Loucy (cell line): ENCODE data around the gene RELA.

Experiments
- H2AFZ ChIP-seq: fragments of 200-600 bp; sonication (generic); 2 replicates; pipeline ENCODE4 v1.6.0; 2016; ENCODE audit warnings: antibody characterized with exemption, mild to moderate bottlenecking, low read length, moderate library complexity
- H3F3A ChIP-seq: fragments of 200-600 bp; 2 replicates; pipeline ENCODE4 v1.6.0; 2016; ENCODE audit warnings: antibody characterized with exemption, low read depth, mild to moderate bottlenecking
- H3K27me3 ChIP-seq: fragments of 200-600 bp; sonication (generic); 2 replicates; pipeline ENCODE4 v1.6.1; 2014; ENCODE audit warnings: low read length, mild to moderate bottlenecking; ENCODE audit not compliant: insufficient read depth, poor library complexity, severe bottlenecking
- H3K36me3 ChIP-seq: fragments of 200-600 bp; sonication (generic); 2 replicates; pipeline ENCODE4 v1.6.1; 2016; ENCODE audit warnings: low read length; ENCODE audit not compliant: insufficient read depth
- H3K4me1 ChIP-seq: fragments of 200-600 bp; sonication (generic); 2 replicates; pipeline ENCODE4 v1.5.1; 2014; ENCODE audit warnings: low read length, mild to moderate bottlenecking; ENCODE audit not compliant: insufficient read depth, poor library complexity, severe bottlenecking
- H3K4me2 ChIP-seq: fragments of 200-600 bp; sonication (generic); 2 replicates; pipeline ENCODE4 v1.6.0; 2014; ENCODE audit warnings: antibody characterized with exemption, low read length, low read depth, mild to moderate bottlenecking; ENCODE audit not compliant: poor library complexity, severe bottlenecking
- H3K4me3 ChIP-seq: fragments of 200-600 bp; sonication (generic); 2 replicates; pipeline ENCODE4 v1.5.1; 2014; ENCODE audit warnings: low read length, mild to moderate bottlenecking, mixed read lengths; ENCODE audit not compliant: poor library complexity, severe bottlenecking
- H3K79me2 ChIP-seq: fragments of 200-600 bp; sonication (generic); 2 replicates; pipeline ENCODE4 v1.6.1; 2014; ENCODE audit warnings: low read length; ENCODE audit not compliant: insufficient read depth
- H3K9ac ChIP-seq: fragments of 200-600 bp; sonication (generic); 2 replicates; pipeline ENCODE4 v1.6.0; 2014; ENCODE audit warnings: mild to moderate bottlenecking, low read depth, low read length, moderate library complexity; ENCODE audit not compliant: poor library complexity, severe bottlenecking
- H3K9me2 ChIP-seq: fragments of 200-600 bp; sonication (generic); replicated peaks from 2 replicates; pipeline ENCODE4 v1.6.1; 2016; ENCODE audit warnings: low read depth, low read length, mixed read lengths
- H3K9me3 ChIP-seq: fragments of 200-600 bp; sonication (generic); 2 replicates; pipeline ENCODE4 v1.6.1; 2014; ENCODE audit warnings: mild to moderate bottlenecking, antibody characterized with exemption, low read length, low read depth; ENCODE audit not compliant: insufficient read depth
- H4K20me1 ChIP-seq: fragments of 200-600 bp; sonication (generic); 2 replicates; pipeline ENCODE4 v1.6.0; 2014; ENCODE audit warnings: antibody characterized with exemption, low read length, mild to moderate bottlenecking; ENCODE audit not compliant: insufficient read depth, poor library complexity, severe bottlenecking
- CTCF ChIP-seq: fragments of 200-600 bp; sonication (generic); conservative IDR thresholded peaks from 2 replicates; pipeline ENCODE4 v1.5.1; 2014; ENCODE audit warnings: mild to moderate bottlenecking, antibody characterized with exemption, low read length
- EZH2phosphoT487 ChIP-seq: fragments of 200-600 bp; IDR thresholded peaks from 2 replicates; pipeline ENCODE4 v1.6.1; 2018; ENCODE audit warnings: antibody characterized with exemption, mild to moderate bottlenecking, moderate library complexity, borderline replicate concordance

Gene RELA

GRCh38 chr11:65622011-65622410 is 40.7 kb downstream of the RELA start:
- H3K27me3 ChIP-seq = no peaks in the 10 kb centered on the region
- peaks cover 39% of the 10 kb centered on the region for H3K79me2 ChIP-seq
- H4K20me1 ChIP-seq = peaks cover 20% of the 10 kb centered on the region
- TF ChIP-seq CTCF = no peak
- TF ChIP-seq EZH2phosphoT487 = no peak
- no peak overlapping the region for H3K4me3 ChIP-seq
- H3K4me1 ChIP-seq = peaks cover 4% of the 10 kb centered on the region
- no peak overlapping the region for H2AFZ ChIP-seq
- peaks cover 53% of the 10 kb centered on the region; the same call in 1 of the 2 replicates for H3K36me3 ChIP-seq
- H3K9me3 ChIP-seq = no peaks in the 10 kb centered on the region
- no peaks in the 10 kb centered on the region for H3K9me2 ChIP-seq
- no peak overlapping the region for H3K4me2 ChIP-seq
- no peak overlapping the region for H3K9ac ChIP-seq
- H3F3A ChIP-seq = no peaks in the 10 kb centered on the region

GRCh38 chr11:65621460-65621859 is 41.3 kb downstream of the RELA start:
- peaks cover 26% of the 10 kb centered on the region for H4K20me1 ChIP-seq
- no peaks in the 10 kb centered on the region for H3K9me2 ChIP-seq
- no peaks in the 10 kb centered on the region for H3K27me3 ChIP-seq
- H3K9me3 ChIP-seq = no peaks in the 10 kb centered on the region
- no peaks in the 10 kb centered on the region for H3F3A ChIP-seq
- no peak overlapping the region for H2AFZ ChIP-seq
- H3K79me2 ChIP-seq = peaks cover 44% of the 10 kb centered on the region
- no peak for TF ChIP-seq CTCF
- no peak for TF ChIP-seq EZH2phosphoT487
- H3K4me1 ChIP-seq = peaks cover 10% of the 10 kb centered on the region
- H3K9ac ChIP-seq = no peak overlapping the region
- H3K36me3 ChIP-seq = peaks cover 47% of the 10 kb centered on the region; the same call in 1 of the 2 replicates
- H3K4me2 ChIP-seq = no peak overlapping the region
- no peak overlapping the region for H3K4me3 ChIP-seq

- Histone ChIP-seq H3K4me3 (no peak overlapping the region), H3K9ac (no peak overlapping the region), H3F3A (no peaks in the 10 kb centered on the region), H3K4me2 (no peak overlapping the region), H3K27me3 (no peaks in the 10 kb centered on the region), H3K4me1 (peaks cover 10% of the 10 kb centered on the region), H3K36me3 (peaks cover 43% of the 10 kb centered on the region; the same call in 1 of the 2 replicates), H2AFZ (no peak overlapping the region), H3K79me2 (peaks cover 52% of the 10 kb centered on the region), H4K20me1 (peaks cover 33% of the 10 kb centered on the region), H3K9me3 (no peaks in the 10 kb centered on the region), H3K9me2 (no peaks in the 10 kb centered on the region)
- TF ChIP-seq EZH2phosphoT487 = no peak
- TF ChIP-seq CTCF = no peak
Measured at GRCh38 chr11:65620666-65621065, 42.0 kb downstream of the RELA start.
